Endothelial cell of umbilical vein (primary cell): ENCODE measurements around the gene SNAPC4. TPM values are rescaled to one million over a fixed set of nuclear protein-coding genes. Genes with fewer than 3 reads are reported as not detected.

ENCODE experiments used
- BruUV-seq: library from RNA; stranded (reverse); fragments of 400-500 nt; replicated peaks from 2 replicates; lab custom pipeline; 2021; lab: Mats Ljungman, UMichigan
- CTCF ChIA-PET: fragments of 300-600, 350-600 bp; sonication (Branson Sonifier 250); formaldehyde crosslinking; loops from one replicate; lab custom pipeline; 2021; ENCODE audit warnings: antibody characterized with exemption, inconsistent platforms; lab: Charles Lee
- POLR2A ChIA-PET: fragments of 300-600, 350-600 bp; sonication (Branson Sonifier 250); formaldehyde crosslinking; loops from one replicate; lab custom pipeline; 2021; ENCODE audit warnings: antibody characterized with exemption, inconsistent platforms; lab: Charles Lee
- DNase-seq: peaks from one replicate; pipeline ENCODE4 v3.0.0-alpha.2; 2011; ENCODE audit warnings: low read depth, low spot score
- FAIRE-seq: peaks from 2 replicates; lab custom pipeline; 2011; peaks lifted over from hg19 to GRCh38; lab: Jason Lieb, UNC
- H2AFZ ChIP-seq: 2 replicates; pipeline ENCODE4 v1.6.0; 2012; ENCODE audit warnings: low read depth, low read length, control low read depth, inconsistent platforms
- H3K27ac ChIP-seq: 2 replicates; pipeline ENCODE4 v1.5.1; 2011; ENCODE audit warnings: low read depth, mild to moderate bottlenecking, control low read depth, low read length, moderate library complexity; ENCODE audit not compliant: insufficient read depth
- H3K27me3 ChIP-seq, 2 experiments: 2 replicates each; pipeline versions ENCODE4 v1.6.0 to v1.6.1; 2011; ENCODE audit warnings: low read length in 2 of 2, mixed read lengths in 1 of 2; ENCODE audit not compliant: control insufficient read depth in 2 of 2, insufficient read depth in 2 of 2
- H3K36me3 ChIP-seq, 2 experiments: 2 replicates in 1 of 2; 3 replicates in 1 of 2; pipeline ENCODE4 v1.5.1; 2011; ENCODE audit warnings: low read length in 2 of 2, mild to moderate bottlenecking in 1 of 2, moderate library complexity in 1 of 2; ENCODE audit not compliant: control insufficient read depth in 2 of 2, insufficient read depth in 2 of 2; ENCODE audit errors: extremely low read depth in 1 of 2
- H3K4me1 ChIP-seq: 3 replicates; pipeline ENCODE4 v1.5.1; 2011; ENCODE audit warnings: mild to moderate bottlenecking, low read length; ENCODE audit not compliant: control insufficient read depth, insufficient read depth; ENCODE audit errors: extremely low read depth
- H3K4me2 ChIP-seq: 2 replicates; pipeline ENCODE4 v1.6.1; 2011; ENCODE audit warnings: low read length, control low read depth, mixed read lengths; ENCODE audit not compliant: insufficient read depth
- H3K4me3 ChIP-seq, 3 experiments: fragments of 200-600 bp in 1 of 3; sonication (generic), shearing (Covaris generic) in 1 of 3; replicated peaks in 1 of 3; 2 replicates each; pipeline ENCODE4 v1.5.1; 2011 to 2016; ENCODE audit warnings: control low read depth in 3 of 3, low read length in 3 of 3, mild to moderate bottlenecking in 2 of 3, inconsistent platforms in 1 of 3, low read depth in 1 of 3, moderate library complexity in 1 of 3; ENCODE audit not compliant: insufficient read depth in 1 of 3
- H3K79me2 ChIP-seq: 2 replicates; pipeline ENCODE4 v1.6.0; 2012; ENCODE audit warnings: low read length, inconsistent platforms; ENCODE audit not compliant: control insufficient read depth, insufficient read depth
- H3K9ac ChIP-seq: replicated peaks from 2 replicates; pipeline ENCODE3; 2011; ENCODE audit warnings: low read length, control low read depth; ENCODE audit not compliant: insufficient read depth; ENCODE audit errors: extremely low read depth
- H3K9me1 ChIP-seq: replicated peaks from 3 replicates; pipeline ENCODE4 v1.6.0; 2011; ENCODE audit warnings: mild to moderate bottlenecking, low read length; ENCODE audit not compliant: control insufficient read depth, insufficient read depth; ENCODE audit errors: extremely low read depth
- H3K9me3 ChIP-seq: replicated peaks from 2 replicates; pipeline ENCODE4 v1.5.1; 2012; ENCODE audit warnings: low read length, inconsistent platforms; ENCODE audit not compliant: control insufficient read depth, insufficient read depth
- H4K20me1 ChIP-seq: replicated peaks from 2 replicates; pipeline ENCODE3; 2011; ENCODE audit warnings: mild to moderate bottlenecking, low read length; ENCODE audit not compliant: control insufficient read depth, insufficient read depth; ENCODE audit errors: extremely low read depth
- CTCF ChIP-seq, 2 donors: IDR thresholded peaks; 1 replicate in 1 of 2; 2 replicates in 1 of 2; pipeline ENCODE4 v1.5.1; 2011; ENCODE audit warnings: low read length in 2 of 2, mild to moderate bottlenecking in 2 of 2, moderate library complexity in 2 of 2, control low read depth in 1 of 2, inconsistent platforms in 1 of 2, low read depth in 1 of 2; ENCODE audit not compliant: insufficient read depth in 1 of 2; ENCODE audit errors: extremely low read depth in 1 of 2
- EZH2 ChIP-seq: IDR thresholded peaks from 2 replicates; pipeline ENCODE4 v1.6.1; 2012; ENCODE audit warnings: borderline replicate concordance, low read depth, mild to moderate bottlenecking, moderate library complexity, low read length, inconsistent platforms; ENCODE audit not compliant: severe bottlenecking
- FOS ChIP-seq: IDR thresholded peaks from 2 replicates; pipeline ENCODE4 v1.6.1; 2011; ENCODE audit warnings: mild to moderate bottlenecking, low read length, moderate library complexity, borderline replicate concordance; ENCODE audit not compliant: insufficient read depth
- GATA2 ChIP-seq: IDR thresholded peaks from 2 replicates; pipeline ENCODE4 v1.7.0; 2011; ENCODE audit warnings: low read depth, mild to moderate bottlenecking, moderate library complexity, mixed read lengths, low read length; ENCODE audit not compliant: insufficient read length, insufficient read depth
- JUN ChIP-seq: IDR thresholded peaks from 2 replicates; pipeline ENCODE4 v1.6.1; 2011; ENCODE audit warnings: borderline replicate concordance, low read depth; ENCODE audit not compliant: insufficient read length, insufficient read depth
- MAX ChIP-seq: IDR thresholded peaks from 2 replicates; pipeline ENCODE4 v1.6.1; 2011; ENCODE audit not compliant: insufficient read depth, insufficient read length
- MYC ChIP-seq: IDR thresholded peaks from one replicate; pipeline ENCODE4 v1.6.1; 2011; ENCODE audit warnings: mild to moderate bottlenecking, low read depth, low read length
- POLR2A ChIP-seq: IDR thresholded peaks from 2 replicates; pipeline ENCODE4 v1.6.1; 2012; ENCODE audit warnings: low read depth, mild to moderate bottlenecking, control low read depth, low read length
- POLR2AphosphoS5 ChIP-seq: IDR thresholded peaks from 2 replicates; pipeline ENCODE4 v1.6.1; 2012; ENCODE audit warnings: low read depth, mild to moderate bottlenecking, control low read depth, low read length, moderate library complexity; ENCODE audit not compliant: insufficient read depth
- dilution Hi-C: fragments of 300-500 bp; cut with MboI; formaldehyde crosslinking; loops from one replicate; pipeline ENCODE4 v1.15.0; 2019; ENCODE audit warnings: low sequenced_read_pairs; ENCODE audit not compliant: extremely low pct_ligation_motif_present
- intact Hi-C: fragments of 100-400 bp; cut with micrococcal nuclease; formaldehyde crosslinking; loops from one replicate; pipeline ENCODE4 v1.10.0; 2022
- polyA plus RNA-seq, 4 experiments: library from polyadenylated mRNA; depleted of rRNA in 3 of 4; stranded (reverse) in 3 of 4; unstranded in 1 of 4; fragments of >200 nt; gene quantifications; 2 replicates each; pipeline versions ENCODE4 v1.2.1 to v1.2.3, GENCODE V29; 2011 to 2012; ENCODE audit warnings: missing spikeins in 1 of 4
- total RNA-seq: library from RNA; stranded (reverse); gene quantifications from 2 replicates; pipeline ENCODE4 v1.2.3, GENCODE V29; 2021

Gene SNAPC4
- total and polyA plus RNA-seq, 2 donors (not counting 3 experiments of a cell fraction or from before 2014, with no cell fraction given) = 6.7 to 17.5 TPM

- H3K9ac ChIP-seq = no peak overlapping the region
- H3K27me3 ChIP-seq = no peaks in the 10 kb centered on the region
- POLR2A ChIA-PET = no interaction called here
- peaks cover 9% of the 10 kb centered on the region for H3K4me1 ChIP-seq
- no peak for TF ChIP-seq JUN
- no peak for TF ChIP-seq POLR2AphosphoS5
- no peak for TF ChIP-seq MAX
- TF ChIP-seq POLR2A = no peak
- TF ChIP-seq EZH2 = no peak
- no peak for TF ChIP-seq CTCF (IDR thresholded peaks at IDR 0.05; ENCODE audit: extremely low read depth in 1 of 2, insufficient read depth in 1 of 2, low read depth in 1 of 2, low read length in 2 of 2)
- TF ChIP-seq MYC = no peak
- no peak for TF ChIP-seq FOS
- no peak for TF ChIP-seq GATA2
- H3K27ac ChIP-seq = no peak overlapping the region
- H3K79me2 ChIP-seq = peaks cover 16% of the 10 kb centered on the region
- dilution Hi-C loops = no loop called here
- H3K4me3 ChIP-seq = no peak overlapping the region
- no peaks in the 10 kb centered on the region for H4K20me1 ChIP-seq
- H3K9me1 ChIP-seq = no peaks in the 10 kb centered on the region
- no peak for DNase-seq
- no peak overlapping the region for H3K4me2 ChIP-seq
- BruUV-seq = no TSS peak
- H3K36me3 ChIP-seq = peaks cover 0 to 19% of the 10 kb centered on the region in 2 experiments
- intact Hi-C loops = no loop called here
- FAIRE-seq = no peak
- H2AFZ ChIP-seq = no peak overlapping the region
- no peaks in the 10 kb centered on the region for H3K9me3 ChIP-seq
- CTCF ChIA-PET = no interaction called here
Measured at GRCh38 chr9:136403538-136403914, 3.6 kb upstream of the SNAPC4 start.
